HCT116 (cell line): ENCODE results near the gene TTBK1. TPM values are rescaled to one million over a fixed set of nuclear protein-coding genes. Genes with fewer than 3 reads are reported as not detected.

Source experiments
- ATAC-seq: fragments of 200-7000 bp; cut with Tn5 transposase; 2 replicates; pipeline ENCODE4 v1.9.1; 2020; ENCODE audit warnings: mild to moderate bottlenecking, moderate library complexity
- BruUV-seq: library from RNA; stranded (reverse); fragments of 400-500 nt; replicated peaks from 2 replicates; lab custom pipeline; 2021; lab: Mats Ljungman, UMichigan
- CTCF ChIA-PET: fragments of 300-600 bp; sonication (Branson Sonifier 250); formaldehyde crosslinking; loops from one replicate; lab custom pipeline; 2021; ENCODE audit warnings: antibody characterized with exemption; lab: Charles Lee
- POLR2A ChIA-PET: fragments of 300-600, 350-600 bp; sonication (Branson Sonifier 250); formaldehyde crosslinking; loops from one replicate; lab custom pipeline; 2021; ENCODE audit warnings: antibody characterized with exemption; lab: Charles Lee
- RAD21 ChIA-PET, 2 experiments: fragments of 300-600 bp; sonication (Branson Sonifier 250); formaldehyde crosslinking; loops; one replicate each; lab custom pipeline; 2023; ENCODE audit warnings: low total read pairs in 2 of 2; ENCODE audit not compliant: uncharacterized antibody in 2 of 2, unreplicated experiment in 2 of 2, low non-redundant PET in 1 of 2; lab: Charles Lee
- DNase-seq: peaks from one replicate; pipeline ENCODE4 v3.0.0-alpha.2; 2010; ENCODE audit warnings: low read depth, low spot score
- H2AFZ ChIP-seq: fragments of 200-600 bp; shearing (Covaris generic), sonication (generic); 2 replicates; pipeline ENCODE4 v1.6.1; 2017; ENCODE audit warnings: low read depth, mixed run types, mixed read lengths, antibody characterized with exemption, low read length; ENCODE audit not compliant: poor library complexity, severe bottlenecking
- H3K27ac ChIP-seq: 2 replicates; pipeline ENCODE4 v1.5.1; 2012; ENCODE audit warnings: low read depth, low read length
- H3K27me3 ChIP-seq: fragments of 200-600 bp; sonication (generic); 2 replicates; pipeline ENCODE4 v1.6.1; 2016; ENCODE audit warnings: mixed run types, low read length, mixed read lengths; ENCODE audit not compliant: insufficient read depth
- H3K36me3 ChIP-seq, 2 experiments: fragments of 200-500 bp in 1 of 2; fragments of 200-600 bp in 1 of 2; sonication (Bioruptor generic) in 1 of 2; sonication (generic) in 1 of 2; 2 replicates each; pipeline versions ENCODE4 v1.5.1 to v1.6.1; 2014 to 2016; ENCODE audit warnings: low read length in 2 of 2, inconsistent platforms in 1 of 2, mixed read lengths in 1 of 2, mixed run types in 1 of 2; ENCODE audit not compliant: insufficient read depth in 2 of 2, control insufficient read depth in 1 of 2
- H3K4me1 ChIP-seq, 2 experiments: fragments of 200-600 bp in 1 of 2; sonication (generic) in 1 of 2; 2 replicates each; pipeline versions ENCODE4 v1.5.1 to v1.6.1; 2012 to 2017; ENCODE audit warnings: low read length in 2 of 2, inconsistent platforms in 1 of 2, mild to moderate bottlenecking in 1 of 2, mixed read lengths in 1 of 2, mixed run types in 1 of 2, moderate library complexity in 1 of 2; ENCODE audit not compliant: insufficient read depth in 2 of 2, control insufficient read depth in 1 of 2
- H3K4me2 ChIP-seq: fragments of 200-600 bp; sonication (generic); 2 replicates; pipeline ENCODE4 v1.6.1; 2017; ENCODE audit warnings: mixed run types, low read length, mixed read lengths
- H3K4me3 ChIP-seq, 2 experiments: fragments of 200-600 bp in 1 of 2; sonication (generic) in 1 of 2; replicated peaks in 1 of 2; 2 replicates each; pipeline ENCODE4 v1.5.1; 2011 to 2016; ENCODE audit warnings: low read length in 2 of 2, control low read depth in 1 of 2, low read depth in 1 of 2, mild to moderate bottlenecking in 1 of 2, mixed read lengths in 1 of 2, mixed run types in 1 of 2
- H3K79me2 ChIP-seq: fragments of 200-600 bp; sonication (generic); 2 replicates; pipeline ENCODE4 v1.6.1; 2017; ENCODE audit warnings: mild to moderate bottlenecking, mixed run types, low read length, moderate library complexity, mixed read lengths; ENCODE audit not compliant: insufficient read depth
- H3K9ac ChIP-seq: fragments of 200-600 bp; sonication (generic); 2 replicates; pipeline ENCODE4 v1.6.1; 2016; ENCODE audit warnings: low read length, mixed read lengths
- H3K9me2 ChIP-seq: fragments of 200-600 bp; sonication (generic), shearing (Covaris generic); 2 replicates; pipeline ENCODE4 v1.6.1; 2017; ENCODE audit warnings: mixed run types, mild to moderate bottlenecking, moderate library complexity; ENCODE audit not compliant: insufficient read depth
- H3K9me3 ChIP-seq, 2 experiments: fragments of 200-500 bp in 1 of 2; fragments of 200-600 bp in 1 of 2; sonication (Bioruptor generic) in 1 of 2; sonication (generic) in 1 of 2; 2 replicates each; pipeline ENCODE4 v1.6.1; 2014 to 2017; ENCODE audit warnings: low read length in 2 of 2, mixed read lengths in 2 of 2, inconsistent platforms in 1 of 2, low read depth in 1 of 2, mild to moderate bottlenecking in 1 of 2, mixed run types in 1 of 2, moderate library complexity in 1 of 2; ENCODE audit not compliant: control insufficient read depth in 1 of 2, insufficient read depth in 1 of 2
- H4K20me1 ChIP-seq: fragments of 200-600 bp; sonication (generic), shearing (Covaris generic); 2 replicates; pipeline ENCODE4 v1.6.1; 2017; ENCODE audit warnings: mixed run types, mild to moderate bottlenecking, moderate library complexity; ENCODE audit not compliant: insufficient read depth
- ATF3 ChIP-seq: IDR thresholded peaks from 2 replicates; pipeline ENCODE4 v1.6.1; 2012
- EGR1 ChIP-seq: IDR thresholded peaks from 2 replicates; pipeline ENCODE4 v1.6.1; 2012; ENCODE audit warnings: low read depth
- EZH2 ChIP-seq: fragments of 200-600 bp; sonication (generic); IDR thresholded peaks from 2 replicates; pipeline ENCODE4 v1.6.1; 2017; ENCODE audit warnings: antibody characterized with exemption, mixed run types
- EZH2phosphoT487 ChIP-seq: fragments of 200-600 bp; IDR thresholded peaks from 2 replicates; pipeline ENCODE4 v1.6.1; 2018; ENCODE audit warnings: antibody characterized with exemption, borderline replicate concordance
- FOSL1 ChIP-seq: IDR thresholded peaks from 2 replicates; pipeline ENCODE4 v1.6.1; 2012; ENCODE audit warnings: low read depth
- JUND ChIP-seq: IDR thresholded peaks from 2 replicates; pipeline ENCODE4 v1.6.1; 2012
- MAX ChIP-seq: IDR thresholded peaks from 2 replicates; pipeline ENCODE4 v1.6.1; 2012
- REST ChIP-seq: IDR thresholded peaks from 2 replicates; pipeline ENCODE4 v1.6.1; 2012; ENCODE audit warnings: low read depth
- SP1 ChIP-seq: IDR thresholded peaks from 2 replicates; pipeline ENCODE4 v1.6.1; 2012; ENCODE audit warnings: low read depth
- SRF ChIP-seq: IDR thresholded peaks from 2 replicates; pipeline ENCODE4 v1.6.1; 2012; ENCODE audit warnings: low read depth
- TCF7L2 ChIP-seq: IDR thresholded peaks from 2 replicates; pipeline ENCODE4 v1.7.0; 2011; ENCODE audit warnings: borderline replicate concordance, inconsistent platforms; ENCODE audit not compliant: insufficient read depth, insufficient read length; ENCODE audit errors: extremely low read depth
- YY1 ChIP-seq: IDR thresholded peaks from 2 replicates; pipeline ENCODE4 v1.6.1; 2011; ENCODE audit warnings: low read length, low read depth, moderate library complexity, mild to moderate bottlenecking; ENCODE audit not compliant: insufficient replicate concordance; ENCODE audit errors: extremely low read depth
- ZBTB33 ChIP-seq: IDR thresholded peaks from 2 replicates; pipeline ENCODE4 v1.6.1; 2011; ENCODE audit warnings: mild to moderate bottlenecking, low read length, moderate library complexity; ENCODE audit not compliant: insufficient replicate concordance; ENCODE audit errors: extremely low read depth
- ZFX ChIP-seq: fragments of 450-650 bp; IDR thresholded peaks from 2 replicates; pipeline ENCODE4 v1.6.1; 2017
- ZNF274 ChIP-seq: fragments of 200-500 bp; sonication (Bioruptor generic); IDR thresholded peaks from 2 replicates; pipeline ENCODE4 v1.6.1; 2014; ENCODE audit warnings: mild to moderate bottlenecking, low read depth, low read length, inconsistent platforms
- intact Hi-C: fragments of 100-400 bp; cut with micrococcal nuclease; formaldehyde crosslinking; loops from 2 replicates; pipeline ENCODE4 v1.10.0; 2022
- total RNA-seq: library from RNA; stranded (reverse); gene quantifications from one replicate; pipeline ENCODE4 v1.2.1, GENCODE V29; 2021; ENCODE audit not compliant: unreplicated experiment

TTBK1 gene
- total RNA-seq, 1 experiment from 2014 or later: not detected

GRCh38 chr6:43304361-43304760, 61.1 kb downstream of the TTBK1 start:
- H3K79me2 ChIP-seq: no peaks in the 10 kb centered on the region
- no peaks in the 10 kb centered on the region for H3K36me3 ChIP-seq
- H2AFZ ChIP-seq: no peak overlapping the region
- intact Hi-C loops: no loop called here
- H3K4me1 ChIP-seq: no peaks in the 10 kb centered on the region
- no peak overlapping the region for H3K27ac ChIP-seq
- H3K9me2 ChIP-seq: no peaks in the 10 kb centered on the region
- CTCF ChIA-PET: no interaction called here
- no peak overlapping the region for H3K4me3 ChIP-seq
- H4K20me1 ChIP-seq: no peaks in the 10 kb centered on the region
- RAD21 ChIA-PET: no interaction called here
- POLR2A ChIA-PET: no interaction called here
- no peak for TF ChIP-seq EZH2
- no peaks in the 10 kb centered on the region for H3K27me3 ChIP-seq
- BruUV-seq: no TSS peak
- ATAC-seq (no peak), DNase-seq (no peak)
- H3K4me2 ChIP-seq: no peak overlapping the region
- H3K9ac ChIP-seq: no peak overlapping the region
- H3K9me3 ChIP-seq: no peaks in the 10 kb centered on the region

- no peaks in the 10 kb centered on the region for H3K9me2 ChIP-seq
- no TSS peak for BruUV-seq
- no peak for DNase-seq
- no peaks in the 10 kb centered on the region for H3K4me1 ChIP-seq
- RAD21 ChIA-PET: no interaction called here
- no peak overlapping the region for H3K4me3 ChIP-seq
- H3K4me2 ChIP-seq: no peak overlapping the region
- no peak overlapping the region for H3K27ac ChIP-seq
- no peak overlapping the region for H3K9ac ChIP-seq
- H3K27me3 ChIP-seq: no peaks in the 10 kb centered on the region
- no peak overlapping the region for H2AFZ ChIP-seq
- intact Hi-C loops: no loop called here
- CTCF ChIA-PET: no interaction called here
- no peaks in the 10 kb centered on the region for H3K79me2 ChIP-seq
- no peaks in the 10 kb centered on the region for H4K20me1 ChIP-seq
- POLR2A ChIA-PET: no interaction called here
- no peaks in the 10 kb centered on the region for H3K9me3 ChIP-seq
- H3K36me3 ChIP-seq: no peaks in the 10 kb centered on the region
- ATAC-seq: no peak
- TF ChIP-seq EGR1 (no peak), ZBTB33 (no peak), JUND (no peak), REST (no peak), TCF7L2 (no peak), ATF3 (no peak), SP1 (no peak), ZFX (no peak), EZH2phosphoT487 (no peak), FOSL1 (no peak), SRF (no peak), YY1 (no peak), ZNF274 (no peak), MAX (no peak)
Observed at GRCh38 chr6:43304882-43305281, 61.6 kb downstream of the TTBK1 start.
